ENCODE measurements around the gene SSH2. TPM values are rescaled to one million over a fixed set of nuclear protein-coding genes. Genes with fewer than 3 reads are reported as not detected.
"Not testable (repeated sequence)": the region's sequence is repeated elsewhere in the genome, so short reads cannot be mapped to it uniquely, and the experiment has no call there.

Gene SSH2
- total and polyA plus RNA-seq, 7 experiments from 2014 or later: 33.9 to 109 (median 76.2) TPM

DNA sequence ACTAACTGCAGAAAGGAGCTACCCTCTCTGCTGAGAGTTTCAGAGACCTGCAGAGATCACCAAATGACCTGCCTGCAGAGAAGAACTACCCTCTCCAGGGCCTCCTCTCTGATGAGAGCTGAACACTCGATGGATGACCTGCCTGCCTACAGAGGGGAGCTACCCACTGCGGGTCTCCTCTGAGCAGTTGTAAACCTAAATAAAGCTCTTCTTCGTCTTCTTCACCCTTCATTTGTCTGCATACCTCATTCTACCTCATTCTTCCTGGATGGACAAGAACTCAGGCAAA, 24.2 kb downstream of the SSH2 start:
- peaks cover 0 to 12% (median 0%) of the 10 kb centered on the region in 11 donors for H3K9me3 Mint-ChIP-seq
- intact Hi-C loops (cut with micrococcal nuclease): no loop called here
- H3K27me3 ChIP-seq (ENCODE audit: control insufficient read depth in 2 of 2, insufficient read depth in 2 of 2, low read length in 2 of 2): no peaks in the 10 kb centered on the region
- no peak overlapping the region for H3K4me3 ChIP-seq (ENCODE audit: low read length)
- H3K4me1 Mint-ChIP-seq: peaks cover 22 to 58% (median 51%) of the 10 kb centered on the region in 7 donors
- DNase-seq (no peak), ATAC-seq (no peak)
- H3K9me3 ChIP-seq (ENCODE audit: control insufficient read depth in 2 of 3, low read length in 3 of 3): no peaks in the 10 kb centered on the region
- H3K27me3 Mint-ChIP-seq: no peaks in the 10 kb centered on the region
- ChIA-PET CTCF (no interaction called here), POLR2A (interaction anchor here (0.6 kb wide), 1 partner anchor 24 kb away, joined by 3 read pairs; the partner anchor contains the start of gene SSH2)
- peaks cover 0 to 8% of the 10 kb centered on the region in 2 donors for H3K4me1 ChIP-seq (ENCODE audit: control insufficient read depth in 2 of 2, insufficient read depth in 2 of 2, low read length in 2 of 2)
- no peak overlapping the region for H3K4me3 Mint-ChIP-seq
- H3K36me3 Mint-ChIP-seq: peaks cover 5 to 32% (median 17%) of the 10 kb centered on the region in 5 donors
- no peak overlapping the region for H3K27ac ChIP-seq (ENCODE audit: low read depth, low read length)
- no peaks in the 10 kb centered on the region for H3K36me3 ChIP-seq (ENCODE audit: control insufficient read depth in 2 of 3, insufficient read depth in 3 of 3, low read length in 3 of 3)
- no peak overlapping the region for H3K27ac Mint-ChIP-seq

DNA sequence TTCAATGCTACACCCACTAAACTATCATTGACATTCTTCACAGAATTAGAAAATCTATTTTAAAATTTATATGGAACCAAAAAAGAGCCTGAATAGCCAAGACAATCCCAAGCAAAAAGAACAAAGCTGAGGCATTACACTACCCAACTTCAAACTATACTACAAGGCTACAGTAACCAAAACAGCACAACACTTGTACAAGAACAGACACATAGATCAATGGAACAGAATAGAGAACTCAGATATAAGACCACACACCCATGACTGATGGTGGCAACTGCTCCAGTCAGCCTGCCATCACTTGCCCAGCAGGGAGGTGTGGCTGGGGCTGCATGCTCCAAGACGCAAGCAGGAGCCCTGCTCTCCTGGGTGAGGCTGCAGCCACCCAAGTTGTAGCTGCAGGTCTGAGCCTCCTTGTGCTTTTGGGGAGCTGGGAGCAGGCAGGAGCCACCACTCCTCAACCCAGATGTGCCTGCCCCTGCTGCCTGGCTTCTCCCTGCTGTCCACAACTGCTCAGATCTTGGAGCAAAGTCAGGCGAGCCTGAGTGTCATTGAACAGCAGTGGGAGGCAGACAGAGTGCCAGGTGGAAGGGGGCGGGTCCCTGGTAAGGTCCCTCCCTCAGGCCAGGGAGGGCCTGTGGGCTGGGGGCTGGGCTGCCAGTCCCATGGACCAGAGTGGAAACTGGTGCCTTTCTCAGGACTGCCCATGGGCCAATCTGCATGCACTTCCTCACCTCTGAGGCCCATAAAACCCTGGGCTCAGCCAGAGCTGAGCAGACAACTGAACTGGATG, 24.7 kb downstream of the SSH2 start:
- no peak overlapping the region for H3K4me3 ChIP-seq (ENCODE audit: low read length)
- Mint-ChIP-seq H3K9me3 (peaks cover 0 to 12% (median 0%) of the 10 kb centered on the region in 11 donors), H3K27me3 (no peaks in the 10 kb centered on the region), H3K4me1 (peaks cover 19 to 60% (median 47%) of the 10 kb centered on the region in 7 donors), H3K4me3 (peak overlapping the region in 2 of 10 donors; percentile 0 to 10), H3K36me3 (peaks cover 5 to 31% (median 17%) of the 10 kb centered on the region in 5 donors), H3K27ac (peak overlapping the region in 1 of 9 donors; percentile 17)
- no peaks in the 10 kb centered on the region for H3K27me3 ChIP-seq (ENCODE audit: control insufficient read depth in 2 of 2, insufficient read depth in 2 of 2, low read length in 2 of 2)
- intact Hi-C loops (cut with micrococcal nuclease): no loop called here
- no peaks in the 10 kb centered on the region for H3K9me3 ChIP-seq (ENCODE audit: control insufficient read depth in 2 of 3, low read length in 3 of 3)
- H3K36me3 ChIP-seq (ENCODE audit: control insufficient read depth in 2 of 3, insufficient read depth in 3 of 3, low read length in 3 of 3): no peaks in the 10 kb centered on the region
- H3K27ac ChIP-seq (ENCODE audit: low read depth, low read length): no peak overlapping the region
- peaks cover 0 to 8% of the 10 kb centered on the region in 2 donors for H3K4me1 ChIP-seq (ENCODE audit: control insufficient read depth in 2 of 2, insufficient read depth in 2 of 2, low read length in 2 of 2)
- ChIA-PET CTCF (interaction anchor here (0.6 kb wide), 2 partner anchors 26 to 142 kb away, joined by 4 read pairs; no protein-coding TSS in a partner anchor), POLR2A (interaction anchor here (0.6 to 0.8 kb wide), 3 partner anchors 17 to 24 kb away, joined by 3 to 4 read pairs (median 3); partner anchors contain the start of gene SSH2)
- DNase-seq (no peak), ATAC-seq (no peak)

DNA sequence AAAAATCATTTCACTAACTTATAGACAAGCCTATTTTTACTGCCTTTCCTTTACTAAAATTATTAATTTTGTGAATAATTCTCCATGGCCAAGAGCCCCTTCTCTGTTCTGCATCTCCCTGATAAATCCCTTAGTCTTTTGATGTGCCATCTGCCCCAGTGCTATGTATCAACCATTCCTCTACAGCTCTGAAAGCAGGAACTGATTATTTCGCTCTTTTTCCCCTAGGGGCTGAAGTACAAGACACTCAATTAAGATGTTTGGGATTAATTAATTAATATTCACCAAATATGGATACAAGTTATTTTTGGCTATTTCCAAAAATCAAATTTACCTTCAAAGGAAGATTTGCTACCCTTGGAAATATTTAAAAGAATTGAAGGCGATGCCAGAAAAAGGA, 26.6 kb downstream of the SSH2 start:
- Histone ChIP-seq H3K9me3 (ENCODE audit: control insufficient read depth in 2 of 3, low read length in 3 of 3) (no peaks in the 10 kb centered on the region), H3K27me3 (ENCODE audit: control insufficient read depth in 2 of 2, insufficient read depth in 2 of 2, low read length in 2 of 2) (no peaks in the 10 kb centered on the region), H3K27ac (ENCODE audit: low read depth, low read length) (no peak overlapping the region), H3K4me3 (ENCODE audit: low read length) (no peak overlapping the region), H3K4me1 (ENCODE audit: control insufficient read depth in 2 of 2, insufficient read depth in 2 of 2, low read length in 2 of 2) (peaks cover 0 to 8% of the 10 kb centered on the region in 2 donors), H3K36me3 (ENCODE audit: control insufficient read depth in 2 of 3, insufficient read depth in 3 of 3, low read length in 3 of 3) (no peaks in the 10 kb centered on the region)
- CTCF ChIA-PET: interaction anchor here (2.1 kb wide), 1 partner anchor 28 kb away, joined by 7 read pairs; no protein-coding TSS in a partner anchor
- peak overlapping the region in 3 of 9 donors; percentile 10 to 62 (median 12) for H3K27ac Mint-ChIP-seq
- peaks cover 17 to 54% (median 43%) of the 10 kb centered on the region in 7 donors for H3K4me1 Mint-ChIP-seq
- no peak for DNase-seq
- peaks cover 0 to 10% (median 0%) of the 10 kb centered on the region in 11 donors for H3K9me3 Mint-ChIP-seq
- peaks cover 5 to 28% (median 17%) of the 10 kb centered on the region in 5 donors for H3K36me3 Mint-ChIP-seq
- intact Hi-C loops (cut with micrococcal nuclease): no loop called here
- ATAC-seq: no peak
- H3K4me3 Mint-ChIP-seq: no peak overlapping the region
- H3K27me3 Mint-ChIP-seq: no peaks in the 10 kb centered on the region
- POLR2A ChIA-PET: interaction anchor here (0.8 kb wide), 1 partner anchor 286 kb away, joined by 3 read pairs; no protein-coding TSS in a partner anchor

DNA sequence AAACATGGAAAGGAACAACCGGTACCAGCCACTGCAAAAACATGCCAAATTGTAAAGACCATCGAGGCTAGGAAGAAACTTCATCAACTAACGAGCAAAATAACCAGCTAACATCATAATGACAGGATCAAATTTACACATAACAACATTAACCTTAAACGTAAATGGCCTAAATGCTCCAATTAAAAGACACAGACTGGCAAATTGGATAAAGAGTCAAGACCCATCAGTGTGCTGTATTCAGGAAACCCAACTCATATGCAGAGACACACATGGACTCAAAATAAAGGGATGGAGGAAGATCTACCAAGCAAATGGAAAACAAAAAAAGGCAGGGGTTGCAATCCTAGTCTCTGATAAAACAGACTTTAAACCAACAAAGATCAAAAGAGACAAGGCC, 32.9 kb downstream of the SSH2 start:
- H3K27me3 Mint-ChIP-seq; CTCF ChIA-PET; H3K27ac ChIP-seq (ENCODE audit: low read depth, low read length); H3K27me3 ChIP-seq (ENCODE audit: control insufficient read depth in 2 of 2, insufficient read depth in 2 of 2, low read length in 2 of 2); H3K9me3 Mint-ChIP-seq; H3K9me3 ChIP-seq (ENCODE audit: control insufficient read depth in 2 of 3, low read length in 3 of 3); POLR2A ChIA-PET; H3K27ac Mint-ChIP-seq; H3K4me3 Mint-ChIP-seq; H3K36me3 ChIP-seq (ENCODE audit: control insufficient read depth in 2 of 3, insufficient read depth in 3 of 3, low read length in 3 of 3); ATAC-seq; H3K4me1 ChIP-seq (ENCODE audit: control insufficient read depth in 2 of 2, insufficient read depth in 2 of 2, low read length in 2 of 2); H3K4me3 ChIP-seq (ENCODE audit: low read length); intact Hi-C loops (cut with micrococcal nuclease); DNase-seq: not testable (repeated sequence)
- H3K4me1 Mint-ChIP-seq: peaks cover 10 to 34% (median 23%) of the 10 kb centered on the region in 7 donors
- peaks cover 9 to 19% (median 14%) of the 10 kb centered on the region in 5 donors for H3K36me3 Mint-ChIP-seq

DNA sequence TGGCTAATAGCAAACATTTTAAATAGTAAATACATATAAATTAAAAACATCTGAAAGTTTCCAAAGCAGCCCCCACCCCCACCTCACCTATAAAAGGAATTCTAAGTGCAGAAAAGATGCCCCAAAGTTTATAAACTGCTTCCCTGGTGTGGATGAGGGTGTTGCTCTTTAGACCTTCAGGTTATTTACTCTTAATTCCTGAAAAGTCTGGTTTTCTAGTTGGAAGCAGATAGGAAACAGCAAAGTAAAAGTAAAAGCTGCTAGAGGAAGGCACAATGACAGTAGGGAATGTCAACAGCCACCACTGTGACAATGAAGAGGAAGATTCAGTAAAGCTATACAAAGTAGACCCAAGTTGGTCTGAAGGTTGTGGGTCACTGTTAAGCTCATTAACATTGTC, 37.8 kb downstream of the SSH2 start:
- peaks cover 8 to 31% (median 28%) of the 10 kb centered on the region in 5 donors for H3K36me3 Mint-ChIP-seq
- CTCF ChIA-PET: interaction anchor here (0.6 to 0.8 kb wide), 2 partner anchors 82 to 449 kb away, joined by 3 to 4 read pairs; no protein-coding TSS in a partner anchor
- H3K4me3 ChIP-seq (ENCODE audit: low read length): no peak overlapping the region
- DNase-seq (no peak), ATAC-seq (no peak)
- H3K9me3 ChIP-seq (ENCODE audit: control insufficient read depth in 2 of 3, low read length in 3 of 3): no peaks in the 10 kb centered on the region
- peaks cover 15 to 33% (median 22%) of the 10 kb centered on the region in 7 donors for H3K4me1 Mint-ChIP-seq
- no peak overlapping the region for H3K4me3 Mint-ChIP-seq
- H3K27me3 Mint-ChIP-seq: no peaks in the 10 kb centered on the region
- peak overlapping the region in 1 of 9 donors; percentile 66 for H3K27ac Mint-ChIP-seq
- no peaks in the 10 kb centered on the region for H3K27me3 ChIP-seq (ENCODE audit: control insufficient read depth in 2 of 2, insufficient read depth in 2 of 2, low read length in 2 of 2)
- H3K4me1 ChIP-seq (ENCODE audit: control insufficient read depth in 2 of 2, insufficient read depth in 2 of 2, low read length in 2 of 2): no peaks in the 10 kb centered on the region
- H3K27ac ChIP-seq (ENCODE audit: low read depth, low read length): no peak overlapping the region
- no peaks in the 10 kb centered on the region for H3K36me3 ChIP-seq (ENCODE audit: control insufficient read depth in 2 of 3, insufficient read depth in 3 of 3, low read length in 3 of 3)
- POLR2A ChIA-PET: interaction anchor here (0.5 to 0.8 kb wide), 3 partner anchors 12 to 20 kb away, joined by 3 read pairs; no protein-coding TSS in a partner anchor
- peaks cover 0 to 9% (median 4%) of the 10 kb centered on the region in 11 donors for H3K9me3 Mint-ChIP-seq
- intact Hi-C loops (cut with micrococcal nuclease): no loop called here

DNA sequence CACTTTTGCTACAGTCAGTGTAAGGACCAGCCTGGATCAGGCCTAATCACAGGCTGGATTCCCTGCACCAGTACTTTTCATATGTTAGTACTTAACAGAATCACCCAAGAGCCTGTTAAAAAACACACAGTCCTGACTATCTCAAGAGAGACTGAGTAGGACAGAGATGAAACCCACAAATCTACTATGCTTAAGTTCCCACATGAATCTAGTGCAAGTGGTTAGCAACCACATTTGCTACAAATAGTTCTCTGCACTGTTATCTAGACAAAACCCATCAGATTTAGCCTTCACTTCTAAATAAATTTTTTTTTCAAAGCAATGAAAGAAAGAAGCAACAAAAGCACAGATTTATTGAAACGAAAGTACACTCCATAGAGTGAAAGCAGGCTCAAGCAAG, 38.9 kb downstream of the SSH2 start:
- Histone ChIP-seq H3K9me3 (ENCODE audit: control insufficient read depth in 2 of 3, low read length in 3 of 3) (no peaks in the 10 kb centered on the region), H3K36me3 (ENCODE audit: control insufficient read depth in 2 of 3, insufficient read depth in 3 of 3, low read length in 3 of 3) (no peaks in the 10 kb centered on the region), H3K4me3 (ENCODE audit: low read length) (no peak overlapping the region), H3K27ac (ENCODE audit: low read depth, low read length) (no peak overlapping the region), H3K4me1 (ENCODE audit: control insufficient read depth in 2 of 2, insufficient read depth in 2 of 2, low read length in 2 of 2) (no peaks in the 10 kb centered on the region), H3K27me3 (ENCODE audit: control insufficient read depth in 2 of 2, insufficient read depth in 2 of 2, low read length in 2 of 2) (no peaks in the 10 kb centered on the region)
- Mint-ChIP-seq H3K4me1 (peaks cover 17 to 32% (median 23%) of the 10 kb centered on the region in 7 donors), H3K4me3 (peak overlapping the region in 1 of 10 donors; percentile 49), H3K27ac (peak overlapping the region in 6 of 9 donors; percentile 21 to 73 (median 35)), H3K27me3 (no peaks in the 10 kb centered on the region), H3K9me3 (peaks cover 0 to 9% (median 1%) of the 10 kb centered on the region in 11 donors), H3K36me3 (peaks cover 5 to 30% (median 30%) of the 10 kb centered on the region in 5 donors)
- no peak for DNase-seq
- POLR2A ChIA-PET: interaction anchor here (0.7 kb wide), 1 partner anchor 207 kb away, joined by 4 read pairs; no protein-coding TSS in a partner anchor
- CTCF ChIA-PET: no interaction called here
- intact Hi-C loops (cut with micrococcal nuclease): no loop called here
- no peak for ATAC-seq
